OCI-LY1 (cell line): Measurements from ENCODE around the gene GMPR.

ENCODE experiments used
- H2AFZ ChIP-seq: fragments of 200-600 bp; sonication (generic), shearing (Covaris generic); 2 replicates; pipeline ENCODE4 v1.6.0; 2014; ENCODE audit warnings: antibody characterized with exemption, mild to moderate bottlenecking, low read length
- H3F3A ChIP-seq: fragments of 200-600 bp; sonication (generic), shearing (Covaris generic); 2 replicates; pipeline ENCODE4 v1.6.0; 2014; ENCODE audit warnings: mild to moderate bottlenecking, antibody characterized with exemption, low read length, moderate library complexity; ENCODE audit not compliant: insufficient read depth
- H3K27ac ChIP-seq: fragments of 200-600 bp; sonication (generic); 2 replicates; pipeline ENCODE4 v1.5.1; 2014; ENCODE audit warnings: low read length, mixed run types, mild to moderate bottlenecking, low read depth; ENCODE audit not compliant: poor library complexity, severe bottlenecking
- H3K27me3 ChIP-seq: fragments of 200-600 bp; sonication (generic); 2 replicates; pipeline ENCODE4 v1.6.0; 2014; ENCODE audit warnings: antibody characterized with exemption, mild to moderate bottlenecking, low read length, moderate library complexity; ENCODE audit not compliant: insufficient read depth
- H3K36me3 ChIP-seq: fragments of 200-600 bp; sonication (generic); 2 replicates; pipeline ENCODE4 v1.6.1; 2014; ENCODE audit warnings: mild to moderate bottlenecking, antibody characterized with exemption, low read length, moderate library complexity, mixed read lengths; ENCODE audit not compliant: insufficient read depth
- H3K4me1 ChIP-seq: fragments of 200-600 bp; sonication (generic); 2 replicates; pipeline ENCODE4 v1.5.1; 2014; ENCODE audit warnings: mild to moderate bottlenecking, low read length, moderate library complexity; ENCODE audit not compliant: insufficient read depth, severe bottlenecking
- H3K4me2 ChIP-seq: fragments of 200-600 bp; sonication (generic), shearing (Covaris generic); 2 replicates; pipeline ENCODE4 v1.6.1; 2014; ENCODE audit warnings: low read length
- H3K4me3 ChIP-seq: fragments of 200-600 bp; sonication (generic); 2 replicates; pipeline ENCODE4 v1.5.1; 2014; ENCODE audit warnings: low read length, low read depth, mild to moderate bottlenecking, mixed read lengths; ENCODE audit not compliant: poor library complexity, severe bottlenecking
- H3K79me2 ChIP-seq: fragments of 200-600 bp; shearing (Covaris generic); 2 replicates; pipeline ENCODE4 v1.6.1; 2016; ENCODE audit warnings: mixed run types, low read length, mixed read lengths; ENCODE audit not compliant: insufficient read depth
- H3K9ac ChIP-seq: fragments of 200-600 bp; sonication (generic), shearing (Covaris generic); 2 replicates; pipeline ENCODE4 v1.6.1; 2014; ENCODE audit warnings: mild to moderate bottlenecking, low read length, mixed read lengths
- H3K9me2 ChIP-seq: fragments of 200-600 bp; sonication (generic), shearing (Covaris generic); 2 replicates; pipeline ENCODE4 v1.6.1; 2014; ENCODE audit warnings: low read depth, mild to moderate bottlenecking, low read length, mixed read lengths
- H3K9me3 ChIP-seq: fragments of 200-600 bp; shearing (Covaris generic); 2 replicates; pipeline ENCODE4 v1.6.1; 2014; ENCODE audit warnings: low read length, mixed read lengths
- H4K20me1 ChIP-seq: fragments of 200-600 bp; sonication (generic), shearing (Covaris generic); 2 replicates; pipeline ENCODE4 v1.6.0; 2016; ENCODE audit warnings: mild to moderate bottlenecking, low read length; ENCODE audit not compliant: insufficient read depth
- EZH2 ChIP-seq: fragments of 200-600 bp; sonication (generic), shearing (Covaris generic); IDR thresholded peaks from 2 replicates; pipeline ENCODE4 v1.8.0; 2017; ENCODE audit warnings: borderline replicate concordance, mixed run types, mild to moderate bottlenecking, antibody characterized with exemption, low read length, moderate library complexity, mixed read lengths
- TF ChIP-seq, protein P1 (sequence below): fragments of 200-600 bp; sonication (generic), shearing (Covaris generic); IDR thresholded peaks from 2 replicates; pipeline ENCODE4 v1.5.1; 2017; ENCODE audit warnings: mild to moderate bottlenecking, antibody characterized with exemption, low read length, moderate library complexity, mixed read lengths

GMPR gene

DNA sequence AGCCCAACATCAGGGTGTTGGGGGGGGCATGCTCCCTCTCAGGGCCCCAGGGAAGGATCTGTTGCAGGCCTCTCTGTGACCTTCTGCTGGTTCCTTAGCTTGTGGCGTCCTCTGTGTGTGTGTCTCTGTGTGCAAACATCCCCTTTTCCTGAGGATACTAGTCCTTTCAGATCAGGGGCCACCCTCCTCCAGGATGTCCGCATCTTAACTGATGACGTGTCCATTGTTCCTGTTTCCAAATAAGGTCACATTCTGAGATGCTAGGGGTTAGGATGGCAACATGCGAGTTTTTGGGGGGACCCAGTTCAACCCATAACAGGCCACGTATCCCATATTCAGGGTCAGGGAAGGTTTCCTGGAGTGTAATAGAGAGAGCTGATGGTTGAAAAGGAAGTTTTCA, 40.9 kb downstream of the GMPR start:
- no peaks in the 10 kb centered on the region for H3K79me2 ChIP-seq
- 0 out of 2 replicates have a peak, but pooled peaks cover 7% of the 10 kb centered on the region for H3K27me3 ChIP-seq
- H3K36me3 ChIP-seq, result no peaks in the 10 kb centered on the region
- no peak overlapping the region for H3K9ac ChIP-seq
- H2AFZ ChIP-seq, result no peak overlapping the region
- no peaks in the 10 kb centered on the region for H3K9me2 ChIP-seq
- H3K4me3 ChIP-seq, result no peak overlapping the region
- H3K4me1 ChIP-seq, result no peaks in the 10 kb centered on the region
- H3F3A ChIP-seq, result no peaks in the 10 kb centered on the region
- no peak overlapping the region for H3K27ac ChIP-seq
- no peaks in the 10 kb centered on the region for H3K9me3 ChIP-seq
- no peak for TF ChIP-seq EZH2
- TF ChIP-seq, protein P1, sequence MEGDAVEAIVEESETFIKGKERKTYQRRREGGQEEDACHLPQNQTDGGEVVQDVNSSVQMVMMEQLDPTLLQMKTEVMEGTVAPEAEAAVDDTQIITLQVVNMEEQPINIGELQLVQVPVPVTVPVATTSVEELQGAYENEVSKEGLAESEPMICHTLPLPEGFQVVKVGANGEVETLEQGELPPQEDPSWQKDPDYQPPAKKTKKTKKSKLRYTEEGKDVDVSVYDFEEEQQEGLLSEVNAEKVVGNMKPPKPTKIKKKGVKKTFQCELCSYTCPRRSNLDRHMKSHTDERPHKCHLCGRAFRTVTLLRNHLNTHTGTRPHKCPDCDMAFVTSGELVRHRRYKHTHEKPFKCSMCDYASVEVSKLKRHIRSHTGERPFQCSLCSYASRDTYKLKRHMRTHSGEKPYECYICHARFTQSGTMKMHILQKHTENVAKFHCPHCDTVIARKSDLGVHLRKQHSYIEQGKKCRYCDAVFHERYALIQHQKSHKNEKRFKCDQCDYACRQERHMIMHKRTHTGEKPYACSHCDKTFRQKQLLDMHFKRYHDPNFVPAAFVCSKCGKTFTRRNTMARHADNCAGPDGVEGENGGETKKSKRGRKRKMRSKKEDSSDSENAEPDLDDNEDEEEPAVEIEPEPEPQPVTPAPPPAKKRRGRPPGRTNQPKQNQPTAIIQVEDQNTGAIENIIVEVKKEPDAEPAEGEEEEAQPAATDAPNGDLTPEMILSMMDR, result no peak
- H3K4me2 ChIP-seq, result no peak overlapping the region
- no peaks in the 10 kb centered on the region for H4K20me1 ChIP-seq

DNA sequence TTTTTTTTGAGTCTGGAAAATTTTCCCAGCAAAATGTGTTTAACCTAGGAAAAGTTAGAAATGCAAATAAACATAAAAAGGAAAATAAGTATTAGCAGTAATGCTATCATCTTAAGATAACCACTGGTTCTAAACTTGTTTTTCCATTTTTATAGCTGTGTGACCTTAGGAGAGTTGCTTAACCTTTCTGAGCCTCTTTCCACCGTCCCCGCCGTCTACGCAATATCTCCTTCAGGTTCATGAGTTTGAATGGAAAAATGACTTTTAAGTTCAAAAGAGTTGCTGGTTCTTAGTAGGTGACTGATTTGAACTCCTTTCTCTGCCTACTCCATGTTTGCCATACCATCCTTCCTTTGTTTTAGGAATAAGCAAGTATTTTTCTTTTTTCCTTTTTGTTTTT, 44.0 kb downstream of the GMPR start:
- no peak overlapping the region for H3K4me3 ChIP-seq
- no peaks in the 10 kb centered on the region for H3K79me2 ChIP-seq
- H3K9me3 ChIP-seq, result no peaks in the 10 kb centered on the region
- no peaks in the 10 kb centered on the region for H3K9me2 ChIP-seq
- no peaks in the 10 kb centered on the region for H4K20me1 ChIP-seq
- H3K4me2 ChIP-seq, result no peak overlapping the region
- H3F3A ChIP-seq, result no peaks in the 10 kb centered on the region
- TF ChIP-seq, protein P1, result no peak
- TF ChIP-seq EZH2, result no peak
- H3K27ac ChIP-seq, result no peak overlapping the region
- H3K36me3 ChIP-seq, result no peaks in the 10 kb centered on the region
- no peaks in the 10 kb centered on the region for H3K4me1 ChIP-seq
- H3K27me3 ChIP-seq, result peaks cover 7% of the 10 kb centered on the region; the same call in 1 of the 2 replicates
- H3K9ac ChIP-seq, result no peak overlapping the region
- H2AFZ ChIP-seq, result no peak overlapping the region

DNA sequence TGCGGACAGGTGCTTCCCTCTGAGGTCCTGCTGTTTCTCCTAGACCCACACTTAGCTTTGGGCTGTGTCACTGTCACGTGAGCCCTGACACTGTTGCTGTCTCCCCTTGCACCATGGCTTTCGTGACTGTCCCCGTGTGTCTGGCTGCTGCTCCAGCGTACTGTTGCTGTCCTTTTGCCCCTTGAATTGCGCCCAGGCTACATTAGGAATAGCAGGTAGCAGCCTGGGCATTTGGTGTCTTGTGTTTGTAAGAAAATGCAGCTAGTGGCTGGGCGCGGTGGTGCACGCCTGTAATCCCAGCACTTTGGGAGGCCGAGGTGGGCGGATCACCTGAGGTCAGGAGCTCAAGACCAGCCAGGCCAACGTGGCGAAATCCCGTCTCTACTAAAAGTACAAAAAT, 46.1 kb downstream of the GMPR start:
- Histone ChIP-seq H3K27me3 (peaks cover 4% of the 10 kb centered on the region; the same call in 1 of the 2 replicates), H3F3A (no peaks in the 10 kb centered on the region)

More for the DNA sequence above, 46.1 kb downstream of the GMPR start:
- H3K9me2 ChIP-seq, result no peaks in the 10 kb centered on the region
- no peak overlapping the region for H3K27ac ChIP-seq
- H3K79me2 ChIP-seq, result no peaks in the 10 kb centered on the region
- no peak overlapping the region for H3K9ac ChIP-seq
- no peak overlapping the region for H2AFZ ChIP-seq
- no peaks in the 10 kb centered on the region for H3K36me3 ChIP-seq
- H3K4me1 ChIP-seq, result no peaks in the 10 kb centered on the region
- no peak overlapping the region for H3K4me2 ChIP-seq
- H3K9me3 ChIP-seq, result no peaks in the 10 kb centered on the region
- no peaks in the 10 kb centered on the region for H4K20me1 ChIP-seq
- H3K4me3 ChIP-seq, result no peak overlapping the region
- TF ChIP-seq, protein P1, result no peak
- TF ChIP-seq EZH2, result no peak
